ENCODE measurements around the gene DNLZ. TPM values are rescaled to one million over a fixed set of nuclear protein-coding genes. Genes with fewer than 3 reads are reported as not detected.
A peak's percentile ranks its signal among the peaks of the same experiment; 100 is the strongest.

DNLZ gene
- total RNA-seq, 4 donors from 2014 or later, result 37.9 to 65.1 (median 54.3) TPM

- in situ Hi-C loops (cut with MboI; ENCODE audit: low sequenced_read_pairs in 4 of 4), result no loop called here
- no peak for TF ChIP-seq POLR2A (IDR thresholded peaks at IDR 0.05)
- TF ChIP-seq CTCF (IDR thresholded peaks at IDR 0.05 in 4 of 5, conservative IDR thresholded peaks at IDR 0.05 in 1 of 5), result no peak
- Histone ChIP-seq H3K4me1 (no peaks in the 10 kb centered on the region), H3K27ac (no peak overlapping the region), H3K27me3 (peaks cover 0 to 10% (median 0%) of the 10 kb centered on the region in 3 donors), H3K9me3 (no peaks in the 10 kb centered on the region), H3K4me3 (peak overlapping the region in 1 of 4 donors; percentile 37), H3K36me3 (no peaks in the 10 kb centered on the region)
- no peak for DNase-seq
- intact Hi-C loops (cut with DNase I; ENCODE audit: low total_unique reads), result no loop called here
- no peak for ATAC-seq
Observed at GRCh38 chr9:136351252-136351800, 12.2 kb downstream of the DNLZ start.

GRCh38 chr9:136349546-136349945 lies 14.0 kb downstream of the DNLZ start:
- intact Hi-C loops (cut with DNase I; ENCODE audit: low total_unique reads), result no loop called here
- Histone ChIP-seq H3K27ac (no peak overlapping the region), H3K4me1 (no peaks in the 10 kb centered on the region), H3K36me3 (no peaks in the 10 kb centered on the region), H3K27me3 (peaks cover 0 to 20% (median 5%) of the 10 kb centered on the region in 3 donors), H3K9me3 (no peaks in the 10 kb centered on the region), H3K4me3 (no peak overlapping the region)
- in situ Hi-C loops (cut with MboI; ENCODE audit: low sequenced_read_pairs in 4 of 4), result no loop called here
- ATAC-seq (no peak), DNase-seq (no peak)
- TF ChIP-seq POLR2A (IDR thresholded peaks at IDR 0.05) (no peak), CTCF (IDR thresholded peaks at IDR 0.05 in 4 of 5, conservative IDR thresholded peaks at IDR 0.05 in 1 of 5) (no peak)

- Histone ChIP-seq H3K9me3 (no peaks in the 10 kb centered on the region), H3K4me1 (no peaks in the 10 kb centered on the region), H3K27me3 (peaks cover 0 to 20% (median 7%) of the 10 kb centered on the region in 3 donors), H3K27ac (no peak overlapping the region), H3K4me3 (no peak overlapping the region), H3K36me3 (no peaks in the 10 kb centered on the region)
- in situ Hi-C loops (cut with MboI; ENCODE audit: low sequenced_read_pairs in 4 of 4) (no loop called here), intact Hi-C loops (cut with DNase I; ENCODE audit: low total_unique reads) (no loop called here)
- no peak for ATAC-seq
- TF ChIP-seq CTCF (IDR thresholded peaks at IDR 0.05 in 4 of 5, conservative IDR thresholded peaks at IDR 0.05 in 1 of 5), result no peak
- no peak for TF ChIP-seq POLR2A (IDR thresholded peaks at IDR 0.05)
- no peak for DNase-seq
Observed at GRCh38 chr9:136348691-136349090, 14.9 kb downstream of the DNLZ start.

GRCh38 chr9:136347472-136348256 lies 15.9 kb downstream of the DNLZ start:
- no peak overlapping the region for H3K27ac ChIP-seq
- in situ Hi-C loops (cut with MboI; ENCODE audit: low sequenced_read_pairs in 4 of 4) (no loop called here), intact Hi-C loops (cut with DNase I; ENCODE audit: low total_unique reads) (no loop called here)
- H3K36me3 ChIP-seq, result no peaks in the 10 kb centered on the region
- H3K9me3 ChIP-seq, result no peaks in the 10 kb centered on the region
- peaks cover 7 to 28% (median 7%) of the 10 kb centered on the region in 3 donors for H3K27me3 ChIP-seq
- DNase-seq (no peak), ATAC-seq (no peak)
- TF ChIP-seq POLR2A (IDR thresholded peaks at IDR 0.05) (no peak), CTCF (IDR thresholded peaks at IDR 0.05 in 4 of 5, conservative IDR thresholded peaks at IDR 0.05 in 1 of 5) (no peak)
- no peak overlapping the region for H3K4me3 ChIP-seq
- H3K4me1 ChIP-seq, result no peaks in the 10 kb centered on the region
